Lower lobe of right lung (tissue), 2 donors: ENCODE results near the gene BCL11A. TPM values are rescaled to one million over a fixed set of nuclear protein-coding genes. Genes with fewer than 3 reads are reported as not detected.

Experiments
- ATAC-seq, 2 donors: fragments of 200-7000 bp; cut with Tn5 transposase; one replicate each; pipeline ENCODE4 v1.9.1; 2020 to 2022; ENCODE audit warnings: mild to moderate bottlenecking in 2 of 2, moderate library complexity in 2 of 2
- DNase-seq: peaks from one replicate; pipeline ENCODE4 v3.0.0-alpha.2; 2020
- H3K27ac ChIP-seq: fragments of 200-600 bp; one replicate; pipeline ENCODE4 v1.8.0; 2022
- H3K27me3 ChIP-seq: fragments of 200-600 bp; one replicate; pipeline ENCODE4 v1.8.0; 2022; ENCODE audit warnings: low read depth
- H3K36me3 ChIP-seq: fragments of 200-600 bp; one replicate; pipeline ENCODE4 v1.8.0; 2022; ENCODE audit warnings: mild to moderate bottlenecking
- H3K4me1 ChIP-seq: fragments of 200-600 bp; one replicate; pipeline ENCODE4 v1.8.0; 2022
- H3K4me3 ChIP-seq: fragments of 200-600 bp; one replicate; pipeline ENCODE4 v1.8.0; 2022; ENCODE audit warnings: mild to moderate bottlenecking
- H3K9me3 ChIP-seq: fragments of 200-600 bp; one replicate; pipeline ENCODE4 v1.8.0; 2022
- intact Hi-C: fragments of 100-400 bp; cut with DNase I; formaldehyde crosslinking; loops from one replicate; pipeline ENCODE4 v1.11.0; 2022
- total RNA-seq: library from RNA; stranded (reverse); fragmentation: NEBNext Ultra II Directional; extraction: Animal tissue kit (Norgen Biotek cat#: 25700); gene quantifications from one replicate; pipeline ENCODE4 v1.2.1, GENCODE V29; 2021
- TF ChIP-seq, protein P1 (sequence below): fragments of 200-600 bp; IDR thresholded peaks from one replicate; pipeline ENCODE4 v1.8.0; 2022; ENCODE audit warnings: antibody characterized with exemption, mild to moderate bottlenecking
- donor health status: DM: no; HTN: yes; CAD: no; lungs with severe emphysema.

The BCL11A gene
- total RNA-seq, 1 donor from 2014 or later = 9.7 TPM

DNA sequence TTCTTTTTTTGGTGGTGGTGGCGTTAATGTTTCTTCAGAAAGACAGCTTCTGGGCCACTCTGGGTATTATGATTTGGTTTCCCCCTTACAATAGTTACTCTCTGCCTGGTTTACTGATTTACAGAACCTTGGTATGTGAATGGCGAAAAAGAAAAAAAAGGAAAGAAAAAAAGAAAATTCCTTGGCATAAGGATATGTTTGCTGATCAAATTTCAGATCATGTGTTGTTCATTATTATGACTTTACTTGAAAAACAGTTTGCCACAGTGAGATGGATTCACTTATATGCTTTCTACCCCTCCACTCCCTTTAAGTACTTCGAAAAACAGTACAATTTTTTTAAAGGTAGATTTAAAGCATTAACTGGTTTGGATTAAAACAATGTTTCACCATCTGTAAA is 21.0 kb downstream of the BCL11A start:
- H3K4me1 ChIP-seq = peaks cover 19% of the 10 kb centered on the region
- no peak for DNase-seq

GRCh38 chr2:60531701-60532133 is 21.7 kb downstream of the BCL11A start:
- Histone ChIP-seq H3K4me3 (no peak overlapping the region), H3K36me3 (no peaks in the 10 kb centered on the region), H3K27ac (no peak overlapping the region), H3K9me3 (no peaks in the 10 kb centered on the region), H3K27me3 (peaks cover 24% of the 10 kb centered on the region), H3K4me1 (peaks cover 19% of the 10 kb centered on the region)
- DNase-seq (no peak), ATAC-seq (no peak)
- intact Hi-C loops = no loop called here
- TF ChIP-seq, protein P1, sequence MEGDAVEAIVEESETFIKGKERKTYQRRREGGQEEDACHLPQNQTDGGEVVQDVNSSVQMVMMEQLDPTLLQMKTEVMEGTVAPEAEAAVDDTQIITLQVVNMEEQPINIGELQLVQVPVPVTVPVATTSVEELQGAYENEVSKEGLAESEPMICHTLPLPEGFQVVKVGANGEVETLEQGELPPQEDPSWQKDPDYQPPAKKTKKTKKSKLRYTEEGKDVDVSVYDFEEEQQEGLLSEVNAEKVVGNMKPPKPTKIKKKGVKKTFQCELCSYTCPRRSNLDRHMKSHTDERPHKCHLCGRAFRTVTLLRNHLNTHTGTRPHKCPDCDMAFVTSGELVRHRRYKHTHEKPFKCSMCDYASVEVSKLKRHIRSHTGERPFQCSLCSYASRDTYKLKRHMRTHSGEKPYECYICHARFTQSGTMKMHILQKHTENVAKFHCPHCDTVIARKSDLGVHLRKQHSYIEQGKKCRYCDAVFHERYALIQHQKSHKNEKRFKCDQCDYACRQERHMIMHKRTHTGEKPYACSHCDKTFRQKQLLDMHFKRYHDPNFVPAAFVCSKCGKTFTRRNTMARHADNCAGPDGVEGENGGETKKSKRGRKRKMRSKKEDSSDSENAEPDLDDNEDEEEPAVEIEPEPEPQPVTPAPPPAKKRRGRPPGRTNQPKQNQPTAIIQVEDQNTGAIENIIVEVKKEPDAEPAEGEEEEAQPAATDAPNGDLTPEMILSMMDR = no peak

More for the DNA sequence above, 21.0 kb downstream of the BCL11A start:
- Histone ChIP-seq H3K27ac (no peak overlapping the region), H3K36me3 (no peaks in the 10 kb centered on the region), H3K9me3 (no peaks in the 10 kb centered on the region), H3K27me3 (peaks cover 24% of the 10 kb centered on the region), H3K4me3 (no peak overlapping the region)
- TF ChIP-seq, protein P1 = no peak
- ATAC-seq = no peak
- intact Hi-C loops = no loop called here

DNA sequence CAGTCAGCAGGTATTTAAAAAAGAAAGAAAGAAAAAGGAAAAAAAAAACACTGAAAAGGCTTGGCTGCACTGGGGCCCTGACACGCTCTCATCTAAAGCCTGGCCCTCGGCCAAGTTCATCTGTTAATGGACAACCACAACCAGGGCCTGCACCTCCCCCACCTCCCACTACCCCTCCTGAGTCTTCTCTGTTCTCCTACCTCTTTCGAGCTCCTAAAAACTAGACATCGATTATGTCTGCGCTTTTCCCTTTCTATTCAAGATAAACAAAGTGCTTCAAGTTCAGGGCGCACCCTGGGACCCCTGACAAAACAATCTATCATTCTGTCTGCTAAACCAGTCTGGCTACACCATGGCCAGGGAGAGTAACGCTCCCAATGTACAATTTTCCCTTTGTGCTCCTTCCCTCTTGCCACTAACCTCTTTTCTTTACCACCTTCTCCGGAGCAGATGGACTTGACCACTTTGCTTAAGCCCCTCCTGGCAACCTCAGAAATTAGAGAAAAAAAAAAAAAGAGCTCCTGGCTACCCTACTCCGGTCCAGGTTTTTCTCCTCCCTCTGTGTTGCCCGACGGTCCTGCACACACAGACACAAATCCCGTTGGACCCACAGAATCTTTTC is 22.7 kb downstream of the BCL11A start:
- H3K9me3 ChIP-seq = no peaks in the 10 kb centered on the region
- intact Hi-C loops = no loop called here
- no peak overlapping the region for H3K27ac ChIP-seq
- H3K4me1 ChIP-seq = peaks cover 19% of the 10 kb centered on the region
- TF ChIP-seq, protein P1 = no peak
- ATAC-seq (peak; percentile 68 to 74), DNase-seq (peak; percentile 80)
- H3K27me3 ChIP-seq = peaks cover 24% of the 10 kb centered on the region
- no peak overlapping the region for H3K4me3 ChIP-seq
- no peaks in the 10 kb centered on the region for H3K36me3 ChIP-seq

DNA sequence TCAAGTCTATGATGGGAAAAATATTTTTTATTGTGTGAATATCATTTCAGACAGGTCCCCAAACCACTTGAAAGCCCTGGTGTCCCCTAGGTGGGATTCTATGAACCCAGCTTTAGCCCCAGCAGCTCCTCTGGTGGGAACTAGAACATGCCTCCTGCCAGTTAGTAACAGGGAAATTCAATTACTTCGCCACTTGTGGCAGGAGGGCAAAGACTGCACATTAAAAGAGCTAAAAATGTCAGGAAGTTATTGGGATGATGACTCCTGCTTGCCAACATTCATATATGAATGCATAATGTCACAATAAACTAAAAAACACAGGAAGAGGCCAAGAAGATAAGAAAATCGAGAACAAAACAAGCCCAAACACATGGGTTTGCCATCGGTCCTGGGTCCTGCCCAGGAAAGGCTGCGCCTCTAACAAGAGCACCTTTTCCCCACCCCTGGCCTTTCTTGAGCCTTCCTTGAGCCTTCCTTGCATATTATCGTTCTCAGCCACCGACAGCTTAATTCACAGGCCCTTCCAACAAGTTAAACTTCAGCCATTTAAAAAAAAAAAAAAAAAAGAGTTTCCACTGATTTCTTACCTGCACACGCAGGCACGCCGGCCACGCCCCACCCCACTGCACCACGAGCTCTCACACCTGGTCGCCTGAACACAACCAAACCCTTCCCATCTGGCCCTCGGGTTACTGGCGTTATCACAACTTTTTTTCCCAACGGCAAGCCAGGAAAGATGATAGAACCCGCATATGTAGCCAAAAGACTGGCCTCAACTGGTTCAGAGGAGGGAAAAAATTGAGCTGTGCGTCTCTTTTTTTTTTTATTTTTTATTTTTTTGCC is 23.4 kb downstream of the BCL11A start:
- Histone ChIP-seq H3K36me3 (no peaks in the 10 kb centered on the region), H3K9me3 (no peaks in the 10 kb centered on the region), H3K27ac (peak overlapping the region; percentile 11), H3K4me3 (no peak overlapping the region), H3K27me3 (peaks cover 24% of the 10 kb centered on the region), H3K4me1 (peaks cover 19% of the 10 kb centered on the region)
- peak in 1 of 2 donors; percentile 44 for ATAC-seq
- no peak for DNase-seq
- TF ChIP-seq, protein P1 = no peak
- intact Hi-C loops = no loop called here

GRCh38 chr2:60529136-60529784 is 24.2 kb downstream of the BCL11A start:
- H3K27ac ChIP-seq = peak overlapping the region; percentile 11

More at GRCh38 chr2:60529136-60529784, 24.2 kb downstream of the BCL11A start:
- intact Hi-C loops = no loop called here
- TF ChIP-seq, protein P1 = no peak
- ATAC-seq (peak; percentile 53), DNase-seq (peak; percentile 68)
- Histone ChIP-seq H3K36me3 (no peaks in the 10 kb centered on the region), H3K9me3 (no peaks in the 10 kb centered on the region), H3K4me1 (peaks cover 19% of the 10 kb centered on the region), H3K27me3 (peaks cover 24% of the 10 kb centered on the region), H3K4me3 (no peak overlapping the region)
